ENCODE results near the gene EIF6.
"Not testable (repeated sequence)": the region's sequence is repeated elsewhere in the genome, so short reads cannot be mapped to it uniquely, and the experiment has no call there.

The EIF6 gene

DNA sequence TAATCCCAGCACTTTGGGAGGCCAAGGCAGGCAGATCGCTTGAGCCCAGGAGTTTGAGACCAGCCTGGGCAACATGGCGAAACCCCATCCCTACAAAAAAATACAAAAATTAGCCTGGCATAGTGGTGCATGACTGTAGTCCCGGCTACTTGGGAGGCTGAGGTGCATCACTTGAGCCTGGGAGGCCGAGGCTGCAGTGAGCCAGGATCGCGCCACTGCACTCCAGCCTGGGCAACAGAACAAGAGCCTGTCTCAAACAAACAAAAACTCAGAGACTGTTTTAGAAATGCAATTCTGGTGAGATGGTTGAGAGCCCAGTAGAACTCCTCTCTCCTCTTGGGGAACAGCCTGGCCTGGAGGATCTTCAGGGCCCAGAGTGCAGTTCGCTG, 31.1 kb upstream of the EIF6 start:
- not testable (repeated sequence) for H3K4me3 ChIP-seq (ENCODE audit: low read length); DNase-seq (ENCODE audit: low read depth, low spot score)

DNA sequence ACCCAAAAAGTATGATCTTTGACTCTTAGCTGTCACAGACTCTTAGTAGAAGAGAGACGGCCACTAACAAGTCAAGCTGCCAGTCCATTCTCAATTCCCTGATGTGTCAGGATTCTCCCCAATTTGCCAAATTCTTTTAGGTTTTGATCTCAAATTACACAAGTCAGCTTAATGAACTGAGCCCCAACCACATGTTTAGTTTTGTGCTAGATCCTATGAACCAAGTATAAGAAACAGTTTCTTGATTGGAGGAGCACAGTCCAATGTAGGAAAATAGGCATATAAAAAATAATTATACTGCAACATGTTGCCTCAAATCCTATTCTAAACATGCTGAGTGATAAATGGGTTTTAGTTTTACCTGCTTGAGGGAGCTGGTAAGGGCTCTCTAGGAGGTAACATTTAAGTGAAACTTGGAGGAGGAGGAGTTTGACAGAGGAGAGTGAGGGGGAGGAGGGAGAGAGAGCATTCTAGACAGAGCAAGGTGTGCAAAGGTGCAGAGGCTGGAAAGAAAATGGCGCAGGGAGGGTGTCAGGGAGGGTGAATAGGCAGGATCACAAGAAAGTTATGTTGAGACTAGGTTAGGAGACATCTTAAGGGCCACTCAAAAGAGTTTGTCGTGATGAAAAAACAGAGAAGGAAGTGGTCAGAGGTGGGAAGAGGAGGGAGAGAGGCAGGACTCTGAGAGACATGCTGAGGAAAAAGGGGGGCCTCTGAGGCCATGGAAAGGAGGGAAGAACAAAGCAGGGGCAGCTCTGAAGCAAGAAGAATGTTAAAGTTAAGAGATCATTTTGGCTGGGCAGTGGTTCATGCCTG, 30.5 kb upstream of the EIF6 start:
- H3K4me3 ChIP-seq (ENCODE audit: low read length): no peak overlapping the region
- peak; percentile 15 for DNase-seq (ENCODE audit: low read depth, low spot score)

DNA sequence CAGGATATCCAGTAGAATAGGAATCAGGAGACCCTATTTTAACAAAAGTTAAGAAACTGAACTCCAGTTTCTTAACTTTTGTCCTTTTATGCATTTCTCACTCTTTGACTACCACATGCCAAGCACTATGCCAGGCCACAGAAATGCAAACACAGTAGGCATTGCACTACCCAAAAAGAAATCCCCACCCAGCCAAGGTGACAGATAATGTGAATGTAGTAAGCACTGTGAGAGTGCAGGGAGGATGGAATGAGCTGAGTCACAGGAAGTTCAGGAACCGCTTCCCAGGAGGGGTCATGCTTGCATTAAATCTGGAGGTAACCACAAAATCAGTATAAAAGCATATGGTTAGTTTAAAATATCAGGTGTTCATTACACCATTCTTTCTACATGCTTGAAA, 27.7 kb upstream of the EIF6 start:
- peak; percentile 22 for DNase-seq (ENCODE audit: low read depth, low spot score)
- H3K4me3 ChIP-seq (ENCODE audit: low read length): no peak overlapping the region

DNA sequence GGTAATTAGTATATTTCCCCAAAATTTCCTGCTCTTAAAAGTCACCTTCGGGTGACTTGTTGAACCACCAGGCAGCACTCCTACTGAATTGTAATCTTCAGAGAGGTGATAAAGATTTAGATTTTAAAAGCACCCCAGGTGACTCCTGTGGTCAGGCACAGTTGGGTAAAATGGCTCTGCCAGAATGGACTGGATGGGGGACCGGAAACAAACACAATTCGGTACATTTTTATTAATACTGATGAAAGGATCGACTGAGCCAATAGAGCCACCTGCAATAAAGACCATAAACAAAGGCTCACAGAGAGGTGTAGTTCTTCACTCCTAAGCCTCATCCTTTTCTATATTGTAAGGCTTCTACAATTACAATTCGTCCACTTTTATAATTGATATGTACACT, 27.2 kb upstream of the EIF6 start:
- H3K4me3 ChIP-seq (ENCODE audit: low read length): no peak overlapping the region
- DNase-seq (ENCODE audit: low read depth, low spot score): no peak

DNA sequence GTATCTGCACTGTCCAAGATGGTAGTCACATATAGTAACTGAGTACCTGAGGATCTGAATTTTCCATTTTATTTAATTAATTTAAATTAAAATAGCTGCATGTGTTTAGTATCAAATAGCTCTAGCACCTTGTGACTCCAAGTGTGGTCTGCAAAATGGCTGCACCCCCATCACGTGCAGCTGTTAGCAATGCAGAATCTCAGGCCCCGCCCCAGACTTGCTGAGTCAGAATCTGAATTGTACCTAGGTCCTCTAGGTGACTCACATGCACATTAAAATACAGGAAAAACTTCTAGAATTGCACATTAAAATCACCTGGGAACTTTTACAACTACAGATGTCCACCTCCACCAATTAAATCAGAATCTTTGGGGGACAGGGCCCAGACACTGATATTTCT, 26.8 kb upstream of the EIF6 start:
- H3K4me3 ChIP-seq (ENCODE audit: low read length): no peak overlapping the region
- DNase-seq (ENCODE audit: low read depth, low spot score): no peak

DNA sequence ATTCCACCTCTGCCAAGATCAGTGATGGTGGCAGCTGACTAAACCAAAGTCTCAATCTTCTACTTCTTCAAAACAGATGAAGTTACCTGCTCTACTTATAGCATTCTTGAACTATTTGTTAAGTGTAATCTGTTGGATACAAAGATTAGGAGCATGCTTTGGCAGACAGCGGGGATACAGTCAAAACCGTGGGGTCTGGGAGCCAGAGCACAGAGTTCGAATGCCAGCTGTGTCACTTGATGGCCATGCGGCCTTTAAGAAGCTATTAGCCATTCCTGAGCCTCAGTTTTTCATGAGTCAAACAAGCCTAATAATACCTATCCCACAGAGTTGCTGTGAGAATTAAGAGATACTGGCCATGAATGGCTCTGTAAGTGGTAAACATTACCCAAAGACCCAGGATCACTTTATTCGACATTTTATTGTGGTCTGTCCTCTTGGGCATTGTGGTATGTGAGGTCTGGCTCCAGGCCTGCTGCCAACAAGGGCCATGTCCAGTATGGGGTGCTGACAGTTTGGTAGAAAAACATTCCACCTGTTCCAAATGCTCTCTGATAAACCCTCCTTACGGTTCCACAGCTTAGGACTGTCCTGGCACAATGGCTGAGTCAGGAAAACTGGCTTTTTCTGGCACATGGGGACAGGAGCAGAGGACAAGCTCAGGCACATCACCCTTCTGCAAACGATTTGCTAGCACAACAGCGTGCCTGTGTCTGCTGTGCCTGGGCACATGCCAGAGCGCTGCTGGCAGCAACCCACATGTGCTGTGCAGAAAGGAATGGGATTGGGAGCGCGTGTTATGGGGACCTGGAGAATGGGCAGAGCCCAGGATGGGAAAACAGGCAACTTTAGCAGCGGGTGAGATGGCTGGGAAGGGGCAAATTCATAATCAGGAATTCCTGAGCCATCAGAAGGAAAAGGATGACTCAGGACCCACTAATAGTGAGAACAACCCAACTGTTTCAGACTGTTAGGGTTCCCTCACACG, 23.4 kb upstream of the EIF6 start:
- no peak for DNase-seq (ENCODE audit: low read depth, low spot score)
- H3K4me3 ChIP-seq (ENCODE audit: low read length): no peak overlapping the region

DNA sequence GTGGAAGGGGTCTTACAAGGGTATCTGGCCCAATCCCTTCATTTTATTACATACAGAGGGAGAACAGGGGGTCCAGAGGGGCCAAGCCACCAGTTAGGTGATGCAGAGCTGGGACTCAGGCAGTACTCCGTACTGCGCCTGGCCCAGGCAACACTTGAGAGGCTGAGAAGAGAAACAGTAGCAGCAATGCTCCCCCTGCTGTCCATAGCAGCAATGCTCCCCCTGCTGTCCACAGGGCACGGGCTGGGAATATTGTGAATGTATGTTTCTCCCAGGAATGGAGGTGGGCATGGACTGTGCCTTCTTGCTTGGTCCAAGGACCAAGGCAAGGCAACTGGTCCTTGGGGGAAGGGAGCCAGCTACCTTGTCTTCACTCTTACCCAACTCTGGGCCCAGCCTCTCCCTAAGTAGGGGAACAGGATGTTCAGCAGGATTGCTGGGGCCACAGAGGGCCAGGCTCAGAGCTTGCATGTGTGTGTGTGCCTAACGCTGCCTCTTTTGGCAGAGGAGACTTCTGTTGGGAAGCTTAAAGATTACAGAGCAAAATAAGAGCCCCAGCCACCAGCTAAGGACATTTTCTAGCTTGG, 22.5 kb upstream of the EIF6 start:
- DNase-seq (ENCODE audit: low read depth, low spot score): peak; percentile 33
- H3K4me3 ChIP-seq (ENCODE audit: low read length): no peak overlapping the region

DNA sequence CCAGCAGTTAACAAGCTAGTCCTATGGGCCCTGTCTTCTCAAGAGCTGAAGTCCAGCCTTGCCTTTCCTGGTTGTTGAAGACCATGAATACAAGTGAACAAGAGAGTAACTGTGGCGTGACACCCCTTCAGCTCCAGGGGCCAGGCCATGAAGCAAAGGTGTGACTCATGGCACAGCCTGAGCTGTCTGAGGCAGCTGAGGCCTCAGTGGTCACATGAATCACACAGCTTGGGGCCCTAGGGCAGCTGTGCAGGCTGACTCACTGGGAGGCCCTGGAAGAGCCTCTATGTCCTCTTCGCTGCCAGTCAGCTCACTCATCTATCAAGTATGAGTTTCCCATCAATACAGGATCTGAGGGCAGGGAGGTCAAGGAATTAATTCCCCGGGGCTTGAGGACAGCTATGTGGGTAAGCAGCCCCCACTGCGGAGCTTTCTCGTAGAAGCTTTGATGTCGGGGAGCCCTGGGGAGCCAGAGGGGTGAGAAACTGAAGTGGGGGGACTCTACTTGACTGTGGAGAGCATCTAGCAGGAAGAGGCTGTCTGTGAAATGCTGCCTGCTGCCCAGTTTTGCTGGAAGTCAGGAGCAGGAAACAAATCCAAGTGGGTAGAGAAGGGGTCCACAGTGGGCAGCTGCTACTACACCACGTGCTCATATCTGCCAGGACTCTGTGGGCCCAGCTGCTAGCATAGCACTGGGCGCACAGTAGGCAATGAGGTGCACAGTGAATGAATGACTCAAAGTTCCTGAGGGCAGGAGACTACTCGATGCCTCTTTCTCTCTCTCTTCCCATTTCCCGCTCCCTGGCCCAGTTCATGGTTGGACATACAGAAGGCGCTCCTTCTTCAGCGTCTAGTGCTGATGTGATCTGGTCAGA, 21.3 kb upstream of the EIF6 start:
- DNase-seq (ENCODE audit: low read depth, low spot score): no peak
- no peak overlapping the region for H3K4me3 ChIP-seq (ENCODE audit: low read length)

DNA sequence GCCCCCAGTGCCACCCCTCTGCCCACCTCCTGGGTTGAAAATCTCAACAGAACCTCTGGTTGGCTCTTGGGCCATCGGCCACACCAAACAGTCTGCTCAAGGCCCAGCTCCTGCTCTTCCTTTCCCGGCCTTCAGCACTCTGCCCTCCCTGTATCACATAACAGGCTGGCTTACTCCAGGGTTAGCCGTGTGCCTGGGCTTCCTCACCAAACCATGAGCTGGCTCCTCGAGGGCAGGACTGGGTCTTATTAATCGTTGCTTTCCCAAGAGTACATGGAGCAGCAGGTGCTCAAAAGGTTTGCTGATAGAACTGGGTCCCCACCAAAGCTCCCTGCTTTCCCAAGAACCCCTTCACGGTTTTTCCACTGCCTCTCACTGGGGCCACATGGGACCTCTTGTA, 20.4 kb upstream of the EIF6 start:
- DNase-seq (ENCODE audit: low read depth, low spot score): no peak

DNA sequence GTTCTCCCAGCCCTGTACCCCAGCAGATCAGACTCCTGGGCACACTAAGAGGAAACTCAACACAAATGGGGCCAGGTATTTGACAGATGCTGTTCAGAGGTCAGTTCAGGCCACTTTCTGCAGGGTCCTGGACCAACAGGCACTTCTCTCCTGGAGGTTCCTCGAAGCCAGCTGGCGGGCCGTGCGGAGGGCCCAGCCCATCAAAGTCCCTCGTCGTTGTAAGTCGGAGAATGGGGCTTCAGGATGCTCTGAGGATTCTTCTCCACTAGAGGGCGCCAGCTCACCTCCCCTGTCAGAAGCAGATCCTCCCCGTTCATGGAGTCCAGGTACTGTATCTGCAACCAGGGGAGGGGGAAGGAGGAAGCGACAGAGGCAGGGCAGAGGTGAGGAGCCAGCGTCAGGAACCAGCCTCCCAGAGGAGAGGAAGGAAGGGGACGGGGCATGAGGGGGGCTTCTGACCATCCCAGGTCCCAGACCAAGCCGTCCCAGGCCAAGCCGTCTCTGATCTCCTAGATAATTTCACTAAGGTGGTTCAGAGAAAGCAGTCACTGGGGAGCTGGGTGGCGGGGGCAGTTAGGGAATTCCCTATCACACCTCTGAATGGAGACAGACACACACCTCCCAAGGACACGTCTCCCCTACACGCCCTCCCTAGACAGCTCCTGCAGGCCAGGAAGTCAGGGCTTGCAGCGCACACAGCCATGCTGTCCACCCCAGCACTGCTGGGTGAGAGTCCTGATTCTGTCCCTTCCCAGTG, 19.3 kb upstream of the EIF6 start:
- peak; percentile 86 for DNase-seq (ENCODE audit: low read depth, low spot score)
- H3K4me3 ChIP-seq (ENCODE audit: low read length): no peak overlapping the region

More for the DNA sequence above, 20.4 kb upstream of the EIF6 start:
- no peak overlapping the region for H3K4me3 ChIP-seq (ENCODE audit: low read length)

DNA sequence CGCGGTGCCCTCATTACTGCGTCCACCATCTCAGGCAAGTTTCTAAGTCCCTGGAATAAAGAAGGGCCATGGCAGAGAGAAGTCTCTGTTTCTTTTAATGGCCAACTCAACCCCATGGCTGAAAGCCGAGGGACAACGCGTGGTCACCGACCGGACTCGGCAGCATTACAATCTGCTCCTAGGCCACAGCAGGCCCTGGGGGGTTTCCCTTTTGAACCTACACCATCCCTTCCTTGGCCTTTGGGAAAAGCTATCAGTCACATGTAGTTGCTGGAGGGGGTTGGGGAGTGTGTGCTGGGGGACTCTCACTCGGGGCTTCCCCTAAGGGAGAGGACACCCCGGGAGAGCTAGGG, 18.8 kb upstream of the EIF6 start:
- H3K4me3 ChIP-seq (ENCODE audit: low read length): no peak overlapping the region
- no peak for DNase-seq (ENCODE audit: low read depth, low spot score)

DNA sequence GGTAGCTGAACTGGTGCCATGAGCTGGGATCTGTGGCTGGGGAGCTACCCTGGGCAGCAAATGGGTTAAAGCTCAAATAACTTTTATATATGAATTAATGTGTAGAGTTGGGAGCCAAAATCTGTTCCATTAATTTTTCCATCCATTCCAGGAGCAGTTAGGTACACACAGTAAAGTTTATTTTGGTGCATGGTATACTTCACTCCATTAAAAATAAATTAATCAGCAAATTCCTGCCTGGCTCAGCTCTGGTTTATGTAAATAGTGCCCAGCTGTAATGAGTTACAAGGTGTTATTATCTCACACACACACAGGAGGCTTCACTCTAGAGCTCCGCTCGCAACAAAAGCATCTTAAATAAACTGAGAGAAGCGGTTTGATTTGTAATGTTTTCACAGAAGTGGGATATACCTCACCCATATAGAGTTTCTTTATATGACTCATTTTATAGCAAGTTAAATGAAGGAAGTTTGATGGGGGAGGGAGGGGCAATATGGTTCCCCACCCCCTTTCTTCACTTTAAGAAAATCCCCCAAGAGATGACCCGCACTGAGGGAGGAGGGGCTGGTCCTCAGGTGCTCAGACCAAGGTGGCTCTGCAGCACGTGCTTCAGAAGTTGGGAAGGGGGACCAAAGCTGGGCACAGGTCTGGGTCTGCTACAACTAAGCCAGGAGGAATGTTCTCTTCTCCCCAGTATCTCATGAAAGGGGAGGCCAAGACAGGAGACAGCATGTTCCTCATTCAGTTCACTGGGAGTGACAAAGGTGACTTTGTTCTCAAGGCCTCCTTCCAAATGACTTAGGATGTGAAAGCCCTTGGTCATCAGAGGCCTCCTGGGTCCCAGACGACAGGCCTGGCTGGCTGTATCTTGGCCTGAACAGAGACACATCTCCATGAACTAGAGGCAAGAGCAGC, 18.1 kb upstream of the EIF6 start:
- no peak overlapping the region for H3K4me3 ChIP-seq (ENCODE audit: low read length)
- DNase-seq (ENCODE audit: low read depth, low spot score): no peak

DNA sequence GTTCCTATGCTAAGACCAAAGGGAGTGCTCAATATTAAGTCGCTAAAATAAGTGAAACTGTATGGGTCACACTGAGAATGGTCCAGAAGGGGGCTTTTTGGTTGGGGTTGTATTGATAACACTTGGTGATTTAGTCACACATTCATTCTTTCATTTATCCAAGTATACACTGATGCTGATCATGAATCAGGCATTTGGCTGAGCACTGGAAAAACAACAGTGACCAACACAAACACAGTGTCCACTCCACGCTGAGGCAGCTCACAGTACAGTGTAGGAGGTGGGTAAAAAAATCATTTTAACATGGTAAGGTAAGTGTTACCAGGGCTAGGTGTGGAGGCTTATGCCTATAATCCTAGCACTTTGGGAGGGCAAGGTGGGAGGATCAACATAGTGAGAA, 16.9 kb upstream of the EIF6 start:
- DNase-seq (ENCODE audit: low read depth, low spot score): no peak
- no peak overlapping the region for H3K4me3 ChIP-seq (ENCODE audit: low read length)

DNA sequence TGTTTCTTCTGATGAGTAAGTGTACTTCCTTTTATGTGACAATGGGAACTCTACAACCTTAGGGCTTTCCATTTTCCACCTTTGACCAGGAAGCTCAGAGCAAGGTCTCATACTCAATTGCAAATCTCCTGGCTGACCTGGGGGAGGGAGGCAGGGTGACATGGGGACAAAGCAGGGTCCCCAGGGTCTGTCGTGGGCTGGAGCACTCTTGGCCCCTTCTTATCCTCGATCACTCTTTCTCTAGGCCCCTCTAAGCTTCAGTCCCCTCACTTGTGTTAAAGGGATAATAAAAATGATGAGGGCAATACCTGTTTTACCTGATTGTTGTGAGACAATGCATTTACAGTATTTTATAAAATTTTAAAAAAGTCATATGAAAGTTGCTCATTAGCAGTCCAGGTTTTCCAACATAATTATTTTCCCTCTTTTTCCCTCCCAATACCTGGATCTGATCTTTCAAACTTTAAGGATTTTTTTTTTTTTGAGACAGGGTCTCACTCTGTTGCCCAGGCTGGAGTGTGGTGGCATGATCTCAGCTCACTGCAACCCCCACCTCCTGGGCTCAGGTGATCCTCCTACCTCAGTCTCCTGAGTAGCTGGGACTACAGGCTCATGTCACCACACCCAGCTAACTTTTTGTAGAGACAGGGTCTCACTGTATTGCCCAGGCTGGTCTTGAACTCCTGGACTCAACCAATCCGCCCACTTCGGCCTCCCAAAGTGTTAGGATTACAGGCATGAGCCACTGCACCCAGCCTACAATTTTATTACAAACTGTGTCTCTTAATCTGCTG, 16.1 kb upstream of the EIF6 start:
- H3K4me3 ChIP-seq (ENCODE audit: low read length): no peak overlapping the region
- no peak for DNase-seq (ENCODE audit: low read depth, low spot score)

DNA sequence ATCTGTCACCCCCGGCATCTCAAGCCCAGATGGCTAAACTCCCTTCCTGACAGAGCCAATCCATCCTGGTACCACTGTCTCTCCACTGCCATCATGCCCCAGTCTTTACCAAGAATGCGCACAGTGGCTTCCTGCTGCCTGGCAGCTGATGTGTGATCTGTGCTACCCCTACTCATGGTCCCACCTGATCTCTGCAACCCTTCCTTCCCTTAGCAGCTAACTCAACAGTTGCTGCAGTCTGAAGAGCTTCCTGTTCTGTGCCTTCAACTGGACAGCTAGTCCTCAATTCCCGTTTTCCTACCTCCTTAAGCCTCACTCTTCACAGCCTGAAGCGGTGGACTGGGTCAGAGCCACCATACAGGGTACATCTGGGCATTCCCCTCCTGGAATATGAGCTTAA, 15.2 kb upstream of the EIF6 start:
- DNase-seq (ENCODE audit: low read depth, low spot score): no peak
- H3K4me3 ChIP-seq (ENCODE audit: low read length): no peak overlapping the region

DNA sequence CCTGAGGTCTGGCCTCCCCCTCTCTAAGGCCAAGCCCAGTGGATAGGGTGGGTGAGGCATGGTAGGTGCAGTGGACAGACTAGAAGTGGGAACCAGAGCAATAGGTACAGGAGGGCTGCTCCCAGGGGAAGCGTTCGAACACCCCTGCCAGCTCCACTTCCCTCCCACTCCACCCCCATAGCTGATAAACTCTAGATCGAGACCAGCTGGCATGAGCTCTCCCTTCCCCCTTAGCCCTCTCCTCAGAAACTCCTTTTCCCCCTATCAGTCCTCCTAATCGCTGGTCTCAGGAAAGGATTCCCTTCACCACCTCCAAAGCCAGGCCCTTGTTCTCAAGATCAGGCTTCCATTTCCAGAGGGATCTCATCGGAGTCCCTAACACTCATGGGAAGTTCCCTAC, 13.7 kb upstream of the EIF6 start:
- H3K4me3 ChIP-seq (ENCODE audit: low read length): no peak overlapping the region
- DNase-seq (ENCODE audit: low read depth, low spot score): no peak

DNA sequence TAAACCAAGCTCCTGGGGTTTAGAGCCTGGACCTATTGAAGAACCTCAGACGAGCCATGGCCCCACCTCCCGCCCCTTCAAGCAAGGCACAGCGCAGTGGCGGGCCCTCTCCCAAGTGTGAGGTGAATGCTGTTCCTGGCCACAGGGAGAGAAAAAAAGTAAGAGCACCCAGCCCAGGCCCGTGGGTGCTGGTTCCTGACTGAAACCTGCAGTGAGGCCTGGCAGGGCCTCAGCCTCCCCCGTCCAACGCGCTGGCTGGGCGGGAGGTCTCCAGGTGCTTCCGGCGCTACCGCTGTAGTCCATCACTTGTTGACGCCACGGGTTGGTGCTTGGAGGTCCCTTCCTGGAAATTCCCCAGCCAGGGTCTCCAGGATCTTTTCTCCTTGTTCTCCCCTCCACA, 13.2 kb upstream of the EIF6 start:
- no peak for DNase-seq (ENCODE audit: low read depth, low spot score)
- no peak overlapping the region for H3K4me3 ChIP-seq (ENCODE audit: low read length)
